Measurements from ENCODE around the gene HSPB2.

GRCh38 chr11:111918390-111919256 is 6.1 kb downstream of the HSPB2 start, which contains the start of gene C11orf52:
- TF ChIP-seq, protein P1, sequence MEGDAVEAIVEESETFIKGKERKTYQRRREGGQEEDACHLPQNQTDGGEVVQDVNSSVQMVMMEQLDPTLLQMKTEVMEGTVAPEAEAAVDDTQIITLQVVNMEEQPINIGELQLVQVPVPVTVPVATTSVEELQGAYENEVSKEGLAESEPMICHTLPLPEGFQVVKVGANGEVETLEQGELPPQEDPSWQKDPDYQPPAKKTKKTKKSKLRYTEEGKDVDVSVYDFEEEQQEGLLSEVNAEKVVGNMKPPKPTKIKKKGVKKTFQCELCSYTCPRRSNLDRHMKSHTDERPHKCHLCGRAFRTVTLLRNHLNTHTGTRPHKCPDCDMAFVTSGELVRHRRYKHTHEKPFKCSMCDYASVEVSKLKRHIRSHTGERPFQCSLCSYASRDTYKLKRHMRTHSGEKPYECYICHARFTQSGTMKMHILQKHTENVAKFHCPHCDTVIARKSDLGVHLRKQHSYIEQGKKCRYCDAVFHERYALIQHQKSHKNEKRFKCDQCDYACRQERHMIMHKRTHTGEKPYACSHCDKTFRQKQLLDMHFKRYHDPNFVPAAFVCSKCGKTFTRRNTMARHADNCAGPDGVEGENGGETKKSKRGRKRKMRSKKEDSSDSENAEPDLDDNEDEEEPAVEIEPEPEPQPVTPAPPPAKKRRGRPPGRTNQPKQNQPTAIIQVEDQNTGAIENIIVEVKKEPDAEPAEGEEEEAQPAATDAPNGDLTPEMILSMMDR (IDR thresholded peaks at IDR 0.05) = peak in 2 of 4 experiments; percentile 29 to 60
- peak; percentile 91 for TF ChIP-seq POLR2AphosphoS5 (IDR thresholded peaks at IDR 0.05)
